PC-3 (cell line): ENCODE data around the gene TTC22. TPM values are rescaled to one million over a fixed set of nuclear protein-coding genes. Genes with fewer than 3 reads are reported as not detected.

ENCODE experiments used
- ATAC-seq: fragments of 200-7000 bp; cut with Tn5 transposase; 2 replicates; pipeline ENCODE4 v1.9.1; 2020; ENCODE audit warnings: mild to moderate bottlenecking, moderate library complexity
- BruUV-seq: library from RNA; stranded (reverse); fragments of 400-500 nt; replicated peaks from 2 replicates; lab custom pipeline; 2021; lab: Mats Ljungman, UMichigan
- CTCF ChIA-PET: fragments of 300-600 bp; sonication (Branson Sonifier 250); formaldehyde crosslinking; loops from one replicate; lab custom pipeline; 2022; ENCODE audit warnings: antibody characterized with exemption; lab: Charles Lee
- POLR2A ChIA-PET: fragments of 300-600 bp; sonication (Branson Sonifier 250); formaldehyde crosslinking; loops from one replicate; lab custom pipeline; 2022; ENCODE audit warnings: antibody characterized with exemption; ENCODE audit not compliant: unreplicated experiment; lab: Charles Lee
- DNase-seq: peaks from one replicate; pipeline ENCODE4 v3.0.0-alpha.2; 2015
- H2AFZ ChIP-seq: fragments of 300-600 bp; sonication (generic); 2 replicates; pipeline ENCODE4 v1.6.0; 2016; ENCODE audit warnings: antibody characterized with exemption, low read length
- H3F3A ChIP-seq: fragments of 300-600 bp; sonication (generic); one replicate; pipeline ENCODE4 v1.6.0; 2017; ENCODE audit warnings: antibody characterized with exemption, low read length, control low read depth, mild to moderate bottlenecking; ENCODE audit not compliant: unreplicated experiment
- H3K27ac ChIP-seq: fragments of 300-600 bp; sonication (generic); 2 replicates; pipeline ENCODE4 v1.5.1; 2016; ENCODE audit warnings: mild to moderate bottlenecking, low read length
- H3K27me3 ChIP-seq: fragments of 300-600 bp; sonication (generic); 2 replicates; pipeline ENCODE4 v1.6.1; 2016; ENCODE audit warnings: low read length, mixed read lengths
- H3K36me3 ChIP-seq: fragments of 300-600 bp; sonication (generic); 2 replicates; pipeline ENCODE4 v1.6.1; 2016; ENCODE audit warnings: low read depth, mixed run types, low read length, mixed read lengths
- H3K4me1 ChIP-seq: fragments of 300-600 bp; sonication (generic); 2 replicates; pipeline ENCODE4 v1.5.1; 2016; ENCODE audit warnings: low read length; ENCODE audit not compliant: insufficient read depth
- H3K4me2 ChIP-seq: fragments of 300-600 bp; sonication (generic); 2 replicates; pipeline ENCODE4 v1.6.0; 2016; ENCODE audit warnings: low read length
- H3K4me3 ChIP-seq: fragments of 300-600 bp; sonication (generic); 2 replicates; pipeline ENCODE4 v1.5.1; 2016; ENCODE audit warnings: mild to moderate bottlenecking, low read length, mixed read lengths
- H3K79me2 ChIP-seq: fragments of 300-600 bp; sonication (generic); 2 replicates; pipeline ENCODE4 v1.6.1; 2017; ENCODE audit warnings: low read length, mixed read lengths
- H3K9ac ChIP-seq: fragments of 300-600 bp; sonication (generic); 2 replicates; pipeline ENCODE4 v1.6.0; 2016; ENCODE audit warnings: mild to moderate bottlenecking, low read length
- H3K9me2 ChIP-seq: fragments of 300-600 bp; sonication (generic); replicated peaks from 2 replicates; pipeline ENCODE4 v1.6.1; 2016; ENCODE audit warnings: mixed run types, low read length, mixed read lengths
- H3K9me3 ChIP-seq: fragments of 300-600 bp; sonication (generic); 2 replicates; pipeline ENCODE4 v1.6.1; 2016; ENCODE audit warnings: low read length, mixed read lengths
- H4K20me1 ChIP-seq: fragments of 300-600 bp; sonication (generic); 2 replicates; pipeline ENCODE4 v1.6.1; 2016; ENCODE audit warnings: low read length, mixed read lengths
- EZH2 ChIP-seq: fragments of 300-600 bp; sonication (generic); IDR thresholded peaks from one replicate; pipeline ENCODE4 v1.6.1; 2017; ENCODE audit warnings: antibody characterized with exemption, mild to moderate bottlenecking, low read length; ENCODE audit not compliant: unreplicated experiment
- EZH2phosphoT487 ChIP-seq: fragments of 300-600 bp; sonication (generic); IDR thresholded peaks from 2 replicates; pipeline ENCODE4 v1.6.1; 2018; ENCODE audit warnings: mild to moderate bottlenecking, antibody characterized with exemption, low read length, borderline replicate concordance
- intact Hi-C: fragments of 100-400 bp; cut with micrococcal nuclease; formaldehyde crosslinking; loops from 2 replicates; pipeline ENCODE4 v1.9.0; 2023
- total RNA-seq: library from RNA; depleted of rRNA; stranded (reverse); fragments of >200 nt; gene quantifications from 2 replicates; pipeline ENCODE4 v1.2.3, GENCODE V29; 2014
- TF ChIP-seq, protein P1 (sequence below): fragments of 300-600 bp; sonication (generic); conservative IDR thresholded peaks from 2 replicates; pipeline ENCODE4 v1.5.1; 2017; ENCODE audit warnings: antibody characterized with exemption, low read depth, mild to moderate bottlenecking, low read length

The TTC22 gene
- total RNA-seq, 1 experiment from 2014 or later = 21.8 TPM

DNA sequence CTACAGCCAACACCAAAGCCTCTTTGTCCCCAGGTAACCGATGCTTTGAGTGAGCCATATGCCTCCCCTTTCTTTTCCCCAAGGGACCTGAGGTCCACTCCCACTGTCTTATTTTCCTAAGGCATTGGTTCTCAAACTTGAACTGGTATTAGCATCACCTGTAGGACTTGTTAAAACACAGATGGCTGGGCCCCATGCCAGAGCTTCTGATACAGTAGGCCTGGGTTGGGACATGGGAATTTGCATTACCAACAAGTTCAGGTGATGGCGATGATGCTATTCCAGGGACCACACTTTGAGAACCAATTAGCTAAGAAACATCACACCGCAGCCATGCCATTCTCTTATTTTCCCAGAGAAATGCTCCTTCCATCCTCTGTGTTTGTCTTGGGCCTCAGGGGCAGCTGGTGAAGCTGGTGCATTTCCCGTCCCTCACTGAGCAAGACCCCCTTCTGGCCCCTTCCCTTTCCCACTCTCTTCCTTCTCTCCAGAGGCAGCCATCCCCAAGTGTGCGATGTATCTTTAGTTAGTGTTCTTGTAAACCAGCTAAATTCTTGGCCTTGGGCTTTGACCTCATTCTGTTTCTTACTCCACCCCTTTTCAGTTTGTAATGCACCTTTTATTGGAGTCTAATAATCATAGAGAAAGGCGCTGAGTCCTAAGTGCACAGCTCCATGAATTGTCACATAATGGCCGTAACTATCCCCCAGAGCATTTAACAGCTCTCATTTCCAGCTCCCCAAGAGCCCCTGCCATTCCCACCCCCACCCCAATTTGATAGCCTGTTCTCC is 14.2 kb upstream of the TTC22 start:
- POLR2A ChIA-PET = interaction anchor here (0.5 to 0.6 kb wide), 2 partner anchors 35 to 75 kb away, joined by 5 to 8 read pairs; no protein-coding TSS in a partner anchor

DNA sequence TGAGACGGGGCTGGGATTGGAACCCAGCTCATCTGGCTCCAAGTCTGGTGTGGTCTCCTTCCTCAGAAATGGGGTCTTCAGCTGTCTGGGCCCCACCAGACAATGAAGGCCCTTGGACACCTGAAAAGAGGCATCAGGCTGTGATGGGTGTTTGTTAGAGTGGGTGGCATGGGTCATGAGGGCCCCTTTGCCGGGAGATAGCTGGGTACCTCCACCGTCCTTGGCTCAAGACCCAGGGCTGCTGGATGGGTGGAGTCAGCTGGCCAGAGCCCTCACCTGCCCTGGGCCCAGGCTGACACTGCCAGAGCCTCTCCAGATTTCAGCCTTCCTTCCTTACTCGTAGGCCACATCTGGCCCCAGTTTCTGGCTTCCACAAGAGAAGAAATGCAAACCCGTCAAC is 13.4 kb upstream of the TTC22 start:
- Histone ChIP-seq H2AFZ (no peak overlapping the region), H3K27me3 (no peaks in the 10 kb centered on the region), H3K4me3 (no peak overlapping the region), H3K4me1 (no peaks in the 10 kb centered on the region), H3K27ac (no peak overlapping the region), H3K9me2 (no peaks in the 10 kb centered on the region), H4K20me1 (no peaks in the 10 kb centered on the region), H3K9ac (no peak overlapping the region), H3K79me2 (no peaks in the 10 kb centered on the region), H3F3A (no peaks in the 10 kb centered on the region), H3K36me3 (no peaks in the 10 kb centered on the region), H3K4me2 (no peak overlapping the region), H3K9me3 (no peaks in the 10 kb centered on the region)
- no TSS peak for BruUV-seq
- intact Hi-C loops = loop anchor here (5.0 kb wide), 1 partner anchor 43 kb away; no protein-coding TSS in a partner anchor
- TF ChIP-seq EZH2phosphoT487 (no peak), EZH2 (no peak)
- TF ChIP-seq, protein P1, sequence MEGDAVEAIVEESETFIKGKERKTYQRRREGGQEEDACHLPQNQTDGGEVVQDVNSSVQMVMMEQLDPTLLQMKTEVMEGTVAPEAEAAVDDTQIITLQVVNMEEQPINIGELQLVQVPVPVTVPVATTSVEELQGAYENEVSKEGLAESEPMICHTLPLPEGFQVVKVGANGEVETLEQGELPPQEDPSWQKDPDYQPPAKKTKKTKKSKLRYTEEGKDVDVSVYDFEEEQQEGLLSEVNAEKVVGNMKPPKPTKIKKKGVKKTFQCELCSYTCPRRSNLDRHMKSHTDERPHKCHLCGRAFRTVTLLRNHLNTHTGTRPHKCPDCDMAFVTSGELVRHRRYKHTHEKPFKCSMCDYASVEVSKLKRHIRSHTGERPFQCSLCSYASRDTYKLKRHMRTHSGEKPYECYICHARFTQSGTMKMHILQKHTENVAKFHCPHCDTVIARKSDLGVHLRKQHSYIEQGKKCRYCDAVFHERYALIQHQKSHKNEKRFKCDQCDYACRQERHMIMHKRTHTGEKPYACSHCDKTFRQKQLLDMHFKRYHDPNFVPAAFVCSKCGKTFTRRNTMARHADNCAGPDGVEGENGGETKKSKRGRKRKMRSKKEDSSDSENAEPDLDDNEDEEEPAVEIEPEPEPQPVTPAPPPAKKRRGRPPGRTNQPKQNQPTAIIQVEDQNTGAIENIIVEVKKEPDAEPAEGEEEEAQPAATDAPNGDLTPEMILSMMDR = no peak
- CTCF ChIA-PET = no interaction called here
- ATAC-seq (no peak), DNase-seq (no peak)
- POLR2A ChIA-PET = no interaction called here

More for the DNA sequence above, 14.2 kb upstream of the TTC22 start:
- Histone ChIP-seq H3K27me3 (no peaks in the 10 kb centered on the region), H3K9me2 (no peaks in the 10 kb centered on the region), H3K9me3 (no peaks in the 10 kb centered on the region), H3K27ac (no peak overlapping the region), H3K4me3 (no peak overlapping the region), H3K79me2 (no peaks in the 10 kb centered on the region), H3F3A (no peaks in the 10 kb centered on the region), H3K36me3 (no peaks in the 10 kb centered on the region), H4K20me1 (no peaks in the 10 kb centered on the region), H2AFZ (no peak overlapping the region), H3K9ac (no peak overlapping the region), H3K4me2 (no peak overlapping the region), H3K4me1 (no peaks in the 10 kb centered on the region)
- no peak for TF ChIP-seq EZH2phosphoT487
- TF ChIP-seq, protein P1 = no peak
- TF ChIP-seq EZH2 = no peak
- CTCF ChIA-PET = no interaction called here
- no peak for DNase-seq
- BruUV-seq = no TSS peak
- no peak for ATAC-seq
- intact Hi-C loops = no loop called here

DNA sequence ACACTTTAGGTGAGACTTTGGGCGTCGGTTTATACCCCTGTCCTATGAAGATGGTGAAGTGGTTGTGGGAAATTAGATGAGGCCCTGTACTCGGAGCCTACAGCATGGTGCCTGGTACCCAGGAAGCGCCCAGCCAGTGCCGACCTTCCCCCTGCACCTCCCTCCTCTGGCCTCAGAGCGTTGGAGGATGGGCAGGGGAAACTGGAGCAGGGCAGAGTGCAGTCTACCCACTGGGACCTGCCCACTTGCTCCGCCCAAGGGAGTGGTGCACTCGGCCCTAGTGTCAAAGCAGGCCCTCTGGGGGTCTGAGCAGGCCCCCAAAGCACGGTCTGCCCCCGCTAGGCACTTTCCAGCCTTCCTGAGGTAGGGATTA is 13.0 kb upstream of the TTC22 start:
- intact Hi-C loops = loop anchor here (5.0 kb wide), 1 partner anchor 43 kb away; no protein-coding TSS in a partner anchor
- no TSS peak for BruUV-seq
- Histone ChIP-seq H2AFZ (no peak overlapping the region), H3K4me1 (no peaks in the 10 kb centered on the region), H3K36me3 (no peaks in the 10 kb centered on the region), H3K9me2 (no peaks in the 10 kb centered on the region), H3K4me2 (no peak overlapping the region), H3K9me3 (no peaks in the 10 kb centered on the region), H3K4me3 (no peak overlapping the region), H4K20me1 (no peaks in the 10 kb centered on the region), H3F3A (no peaks in the 10 kb centered on the region), H3K9ac (no peak overlapping the region), H3K27me3 (no peaks in the 10 kb centered on the region), H3K27ac (no peak overlapping the region), H3K79me2 (no peaks in the 10 kb centered on the region)
- ATAC-seq (no peak), DNase-seq (no peak)
- TF ChIP-seq, protein P1 = no peak
- POLR2A ChIA-PET = no interaction called here
- CTCF ChIA-PET = interaction anchor here (0.6 kb wide), 2 partner anchors 24 to 141 kb away, joined by 3 read pairs; no protein-coding TSS in a partner anchor
